ENCODE results near the gene PTGIR.

DNA sequence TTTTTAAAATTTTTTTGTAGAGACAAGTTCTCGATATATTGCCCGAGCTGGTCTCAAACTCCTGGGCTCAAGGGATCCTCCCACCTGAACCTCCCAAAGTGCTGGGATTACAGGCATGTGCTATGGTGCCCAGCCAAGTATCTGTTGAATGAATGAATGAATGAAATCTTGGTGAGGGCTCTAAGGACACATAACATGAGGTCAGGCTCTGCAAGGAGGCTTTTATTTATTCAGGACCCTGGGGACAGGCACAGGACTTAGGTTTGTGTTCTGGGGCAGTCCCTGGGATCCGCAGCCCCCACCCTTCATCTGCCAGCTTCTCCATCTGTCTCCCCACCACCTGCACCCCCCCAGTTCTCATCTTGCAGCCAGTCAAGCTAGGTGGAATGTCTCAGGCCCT is 4.6 kb downstream of the PTGIR start:
- no peak for TF ChIP-seq POLR2A (IDR thresholded peaks at IDR 0.05)
- TF ChIP-seq, protein P1, sequence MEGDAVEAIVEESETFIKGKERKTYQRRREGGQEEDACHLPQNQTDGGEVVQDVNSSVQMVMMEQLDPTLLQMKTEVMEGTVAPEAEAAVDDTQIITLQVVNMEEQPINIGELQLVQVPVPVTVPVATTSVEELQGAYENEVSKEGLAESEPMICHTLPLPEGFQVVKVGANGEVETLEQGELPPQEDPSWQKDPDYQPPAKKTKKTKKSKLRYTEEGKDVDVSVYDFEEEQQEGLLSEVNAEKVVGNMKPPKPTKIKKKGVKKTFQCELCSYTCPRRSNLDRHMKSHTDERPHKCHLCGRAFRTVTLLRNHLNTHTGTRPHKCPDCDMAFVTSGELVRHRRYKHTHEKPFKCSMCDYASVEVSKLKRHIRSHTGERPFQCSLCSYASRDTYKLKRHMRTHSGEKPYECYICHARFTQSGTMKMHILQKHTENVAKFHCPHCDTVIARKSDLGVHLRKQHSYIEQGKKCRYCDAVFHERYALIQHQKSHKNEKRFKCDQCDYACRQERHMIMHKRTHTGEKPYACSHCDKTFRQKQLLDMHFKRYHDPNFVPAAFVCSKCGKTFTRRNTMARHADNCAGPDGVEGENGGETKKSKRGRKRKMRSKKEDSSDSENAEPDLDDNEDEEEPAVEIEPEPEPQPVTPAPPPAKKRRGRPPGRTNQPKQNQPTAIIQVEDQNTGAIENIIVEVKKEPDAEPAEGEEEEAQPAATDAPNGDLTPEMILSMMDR (IDR thresholded peaks at IDR 0.05), result no peak

All from lower leg skin (tissue), 3 donors.